SU-DHL-6 (cell line): ENCODE measurements around the gene LMNA.

Experiments
- H2AFZ ChIP-seq: fragments of 200-600 bp; sonication (generic); 2 replicates; pipeline ENCODE4 v1.6.1; 2014; ENCODE audit warnings: low read depth, mild to moderate bottlenecking, moderate library complexity, mixed read lengths, antibody characterized with exemption, low read length; ENCODE audit not compliant: severe bottlenecking
- H3F3A ChIP-seq: fragments of 200-600 bp; shearing (Covaris generic); 2 replicates; pipeline ENCODE4 v1.6.0; 2016; ENCODE audit warnings: antibody characterized with exemption, mild to moderate bottlenecking; ENCODE audit not compliant: insufficient read depth
- H3K27ac ChIP-seq: fragments of 200-600 bp; sonication (generic); 2 replicates; pipeline ENCODE4 v1.5.1; 2016; ENCODE audit warnings: low read depth, mild to moderate bottlenecking, low read length, moderate library complexity, mixed read lengths
- H3K27me3 ChIP-seq: fragments of 200-600 bp; sonication (generic), shearing (Covaris generic); 2 replicates; pipeline ENCODE4 v1.6.0; 2014; ENCODE audit warnings: mild to moderate bottlenecking, low read length
- H3K36me3 ChIP-seq: fragments of 200-600 bp; sonication (generic); 2 replicates; pipeline ENCODE4 v1.6.1; 2014; ENCODE audit warnings: mild to moderate bottlenecking, low read length, mixed read lengths
- H3K4me2 ChIP-seq: fragments of 300-600, 200-600 bp; shearing (Covaris generic), sonication (generic); 2 replicates; pipeline ENCODE4 v1.6.0; 2014; ENCODE audit warnings: low read length, low read depth, mild to moderate bottlenecking; ENCODE audit not compliant: poor library complexity, severe bottlenecking
- H3K4me3 ChIP-seq: fragments of 200-600 bp; sonication (generic); 2 replicates; pipeline ENCODE4 v1.5.1; 2014; ENCODE audit warnings: antibody characterized with exemption, low read length, mild to moderate bottlenecking, mixed read lengths; ENCODE audit not compliant: insufficient read depth, poor library complexity, severe bottlenecking
- H3K79me2 ChIP-seq: fragments of 200-600 bp; sonication (generic); 2 replicates; pipeline ENCODE4 v1.6.1; 2014; ENCODE audit warnings: mild to moderate bottlenecking, low read length, moderate library complexity; ENCODE audit not compliant: insufficient read depth
- H3K9ac ChIP-seq: fragments of 200-600 bp; sonication (generic); 2 replicates; pipeline ENCODE4 v1.7.0; 2014; ENCODE audit warnings: mild to moderate bottlenecking, low read length
- H3K9me2 ChIP-seq: fragments of 200-600 bp; sonication (generic); replicated peaks from 2 replicates; pipeline ENCODE4 v1.6.1; 2014; ENCODE audit warnings: low read length; ENCODE audit not compliant: insufficient read depth
- H3K9me3 ChIP-seq: fragments of 200-600 bp; sonication (generic); 2 replicates; pipeline ENCODE4 v1.6.1; 2014; ENCODE audit warnings: low read length, mixed read lengths; ENCODE audit not compliant: insufficient read depth
- H4K20me1 ChIP-seq: fragments of 200-600 bp; sonication (generic); 2 replicates; pipeline ENCODE4 v1.6.1; 2014; ENCODE audit warnings: low read depth, mild to moderate bottlenecking, antibody characterized with exemption, low read length, moderate library complexity, mixed read lengths
- EZH2phosphoT487 ChIP-seq: fragments of 200-600 bp; sonication (generic), shearing (Covaris generic); conservative IDR thresholded peaks from 2 replicates; pipeline ENCODE4 v1.6.1; 2018; ENCODE audit warnings: mild to moderate bottlenecking, antibody characterized with exemption, low read length, moderate library complexity, mixed read lengths
- TF ChIP-seq, protein P1 (sequence below): fragments of 200-600 bp; sonication (generic); IDR thresholded peaks from one replicate; pipeline ENCODE4 v1.5.1; 2017; ENCODE audit warnings: antibody characterized with exemption, mild to moderate bottlenecking, low read length, moderate library complexity; ENCODE audit not compliant: insufficient read depth, poor library complexity, severe bottlenecking

LMNA gene

GRCh38 chr1:156095906-156096508 is 18.5 kb upstream of the LMNA start:
- Histone ChIP-seq H2AFZ (no peak overlapping the region), H3K9ac (no peak overlapping the region), H3K4me2 (no peak overlapping the region), H3K9me3 (no peaks in the 10 kb centered on the region), H3K9me2 (no peaks in the 10 kb centered on the region), H3K27me3 (no peaks in the 10 kb centered on the region), H4K20me1 (no peaks in the 10 kb centered on the region), H3K4me3 (no peak overlapping the region), H3K36me3 (no peaks in the 10 kb centered on the region), H3F3A (no peaks in the 10 kb centered on the region), H3K27ac (no peak overlapping the region), H3K79me2 (no peaks in the 10 kb centered on the region)
- TF ChIP-seq, protein P1, sequence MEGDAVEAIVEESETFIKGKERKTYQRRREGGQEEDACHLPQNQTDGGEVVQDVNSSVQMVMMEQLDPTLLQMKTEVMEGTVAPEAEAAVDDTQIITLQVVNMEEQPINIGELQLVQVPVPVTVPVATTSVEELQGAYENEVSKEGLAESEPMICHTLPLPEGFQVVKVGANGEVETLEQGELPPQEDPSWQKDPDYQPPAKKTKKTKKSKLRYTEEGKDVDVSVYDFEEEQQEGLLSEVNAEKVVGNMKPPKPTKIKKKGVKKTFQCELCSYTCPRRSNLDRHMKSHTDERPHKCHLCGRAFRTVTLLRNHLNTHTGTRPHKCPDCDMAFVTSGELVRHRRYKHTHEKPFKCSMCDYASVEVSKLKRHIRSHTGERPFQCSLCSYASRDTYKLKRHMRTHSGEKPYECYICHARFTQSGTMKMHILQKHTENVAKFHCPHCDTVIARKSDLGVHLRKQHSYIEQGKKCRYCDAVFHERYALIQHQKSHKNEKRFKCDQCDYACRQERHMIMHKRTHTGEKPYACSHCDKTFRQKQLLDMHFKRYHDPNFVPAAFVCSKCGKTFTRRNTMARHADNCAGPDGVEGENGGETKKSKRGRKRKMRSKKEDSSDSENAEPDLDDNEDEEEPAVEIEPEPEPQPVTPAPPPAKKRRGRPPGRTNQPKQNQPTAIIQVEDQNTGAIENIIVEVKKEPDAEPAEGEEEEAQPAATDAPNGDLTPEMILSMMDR: no peak
- TF ChIP-seq EZH2phosphoT487: no peak

DNA sequence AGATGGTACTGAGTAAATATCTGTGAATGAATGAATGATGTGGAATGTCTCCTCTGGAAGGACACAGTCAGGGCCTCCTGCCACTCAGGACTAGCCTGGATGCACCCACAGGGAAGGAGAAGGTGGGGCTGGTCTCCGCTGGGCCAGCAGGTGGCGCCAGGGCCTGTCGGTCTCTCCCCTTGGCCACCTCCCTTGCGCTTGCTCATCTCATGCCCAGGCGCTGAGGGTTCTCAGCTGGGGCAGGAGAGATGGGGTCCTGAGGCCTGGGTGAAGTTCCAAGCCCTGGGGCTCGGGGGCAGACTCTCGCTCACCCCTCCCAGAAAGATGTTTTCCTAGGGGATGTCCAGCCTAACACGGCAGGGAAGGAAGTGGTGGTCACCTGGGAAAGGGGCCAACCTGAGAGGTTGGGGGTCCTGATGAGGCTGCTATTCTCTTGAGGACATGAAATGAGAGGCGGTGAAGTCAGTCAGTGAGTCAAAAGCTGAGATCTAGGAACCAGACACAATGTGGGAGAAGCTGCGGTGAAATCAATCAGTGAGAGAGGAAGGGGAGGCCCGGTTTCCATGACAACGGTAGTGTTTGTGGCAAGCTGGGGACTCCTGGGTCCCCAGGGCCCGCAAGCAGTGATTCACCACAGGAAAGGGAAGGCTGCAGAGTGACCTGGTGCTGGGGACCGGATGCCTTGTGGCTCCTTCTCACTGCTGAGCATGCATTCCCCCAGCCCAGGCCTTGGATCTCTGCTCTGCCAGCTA is 17.7 kb upstream of the LMNA start:
- no peak overlapping the region for H3K4me2 ChIP-seq
- H3F3A ChIP-seq: no peaks in the 10 kb centered on the region
- no peaks in the 10 kb centered on the region for H3K79me2 ChIP-seq
- no peaks in the 10 kb centered on the region for H3K9me3 ChIP-seq
- H3K27ac ChIP-seq: no peak overlapping the region
- H3K27me3 ChIP-seq: no peaks in the 10 kb centered on the region
- no peaks in the 10 kb centered on the region for H3K9me2 ChIP-seq
- no peak for TF ChIP-seq EZH2phosphoT487
- TF ChIP-seq, protein P1: peak; percentile 85
- no peak overlapping the region for H2AFZ ChIP-seq
- no peaks in the 10 kb centered on the region for H4K20me1 ChIP-seq
- H3K4me3 ChIP-seq: no peak overlapping the region
- H3K9ac ChIP-seq: no peak overlapping the region
- H3K36me3 ChIP-seq: no peaks in the 10 kb centered on the region

DNA sequence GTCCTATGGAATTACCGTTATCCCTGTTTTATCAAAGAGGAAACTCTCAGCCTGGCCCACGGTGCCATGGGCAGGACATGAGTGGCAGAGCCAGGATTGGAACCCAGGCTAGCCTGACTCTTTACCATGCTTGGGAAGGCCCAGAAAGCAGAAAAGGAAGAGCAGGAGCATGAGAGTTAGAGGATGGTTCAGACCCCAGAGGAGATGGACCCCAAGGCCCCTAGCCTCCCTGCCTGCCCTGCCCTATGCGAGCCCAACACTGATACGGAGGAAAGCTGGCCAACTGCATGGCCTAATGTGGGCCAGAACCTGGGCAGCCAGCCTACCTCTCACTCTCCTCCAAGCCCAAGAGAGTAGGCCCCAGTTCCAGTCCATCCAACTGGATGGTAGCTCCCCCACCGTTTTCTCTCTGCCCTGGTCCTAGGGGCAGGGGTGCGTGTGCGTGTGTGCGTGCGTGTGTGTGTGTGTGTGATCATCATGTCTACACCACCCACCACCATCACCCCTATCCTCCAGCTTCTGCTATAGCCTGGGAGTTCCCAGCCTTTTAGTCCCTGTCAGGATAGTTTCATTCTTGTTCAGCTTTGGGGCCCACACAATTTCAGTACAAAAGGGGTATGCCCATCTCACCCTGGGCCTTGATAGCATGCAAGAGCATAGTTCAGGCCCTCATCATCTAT is 16.9 kb upstream of the LMNA start:
- Histone ChIP-seq H3K9ac (no peak overlapping the region), H3K27me3 (no peaks in the 10 kb centered on the region), H3K4me3 (no peak overlapping the region), H3K9me2 (no peaks in the 10 kb centered on the region), H4K20me1 (no peaks in the 10 kb centered on the region), H2AFZ (no peak overlapping the region), H3K27ac (no peak overlapping the region), H3K9me3 (no peaks in the 10 kb centered on the region), H3F3A (no peaks in the 10 kb centered on the region), H3K36me3 (no peaks in the 10 kb centered on the region), H3K79me2 (no peaks in the 10 kb centered on the region), H3K4me2 (no peak overlapping the region)
- TF ChIP-seq EZH2phosphoT487: no peak
